NCI-H1105 (cell line): ENCODE measurements around the gene KCTD11.
A peak's percentile ranks its signal among the peaks of the same experiment; 100 is the strongest.

Source experiments
- DNase-seq: peaks from one replicate; lab custom pipeline; 2025; lab: John Stamatoyannopoulos, UW

Gene KCTD11

DNA sequence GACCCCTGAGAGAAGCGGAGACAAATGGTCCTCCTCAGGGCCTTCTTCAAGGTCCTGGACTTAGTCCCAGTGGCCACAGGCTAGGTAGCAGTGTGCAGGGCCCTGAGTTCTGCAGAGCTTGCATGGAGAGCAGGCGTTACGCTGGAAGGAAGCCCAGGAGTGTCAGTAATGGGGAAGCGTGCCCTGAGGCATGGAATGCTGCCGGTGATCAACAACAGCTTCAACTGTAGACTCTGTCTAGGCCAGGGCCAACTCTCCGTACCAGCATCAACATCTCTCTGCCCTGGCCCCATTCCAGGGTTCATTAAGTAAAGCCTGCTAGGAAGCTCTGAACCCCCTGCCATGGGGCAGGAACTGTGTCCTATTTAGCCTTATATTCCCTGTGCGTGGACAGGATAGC lies 28.4 kb downstream of the KCTD11 start:
- DNase-seq, result peak; percentile 90

DNA sequence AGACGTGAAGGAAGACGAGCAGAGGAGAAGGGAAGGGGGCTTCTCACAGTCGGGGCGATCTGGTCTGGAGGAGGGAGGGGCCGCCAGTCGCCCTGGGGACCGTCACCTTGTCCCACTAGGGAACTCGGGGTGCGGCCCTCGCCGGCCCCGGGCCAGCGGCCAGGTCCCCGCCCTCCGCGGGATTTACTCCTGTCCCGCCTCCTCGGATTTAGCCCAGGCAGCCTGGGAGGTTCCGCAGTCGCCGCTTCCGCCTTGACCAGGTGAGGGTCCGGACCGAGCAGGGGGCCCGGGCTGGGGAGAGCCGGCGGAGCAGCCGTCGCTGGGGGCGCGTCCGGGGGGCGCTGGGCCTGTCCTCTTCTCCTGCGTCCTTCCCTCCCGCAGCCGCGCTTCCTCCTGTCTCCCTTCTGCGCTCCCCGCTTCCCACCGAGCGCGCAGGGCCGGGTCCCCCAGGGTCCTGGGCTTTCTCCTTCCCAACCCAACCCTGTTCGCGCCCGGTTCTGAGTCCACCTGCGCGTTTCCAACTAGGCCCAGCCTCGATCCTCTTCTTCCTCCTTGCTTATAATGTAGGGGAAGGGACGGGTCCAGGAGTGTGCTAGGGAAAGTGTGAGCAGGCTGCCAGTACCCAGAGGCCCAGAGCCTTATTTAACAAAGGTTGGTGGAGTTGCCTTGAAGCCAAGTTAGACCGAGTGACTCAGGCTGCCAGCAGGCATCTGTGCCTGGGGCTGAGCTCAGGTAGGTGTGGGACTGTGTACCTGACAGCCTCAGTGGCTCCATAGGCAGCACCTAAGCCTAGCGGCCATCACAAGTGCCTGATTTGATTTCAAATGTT lies 29.1 kb downstream of the KCTD11 start, which contains the start of gene TNK1:
TNK1 (plus strand) TSS at position 235 of the 829 bp plus-strand sequence. CDS start 1,838 bp downstream, outside the sequence.
- peak; percentile 2 for DNase-seq

GRCh38 chr17:7382901-7383300 lies 30.9 kb downstream of the KCTD11 start:
- no peak for DNase-seq

- DNase-seq, result no peak
These were observed 31.4 kb downstream of the KCTD11 start for GRCh38 chr17:7383371-7383741.

DNA sequence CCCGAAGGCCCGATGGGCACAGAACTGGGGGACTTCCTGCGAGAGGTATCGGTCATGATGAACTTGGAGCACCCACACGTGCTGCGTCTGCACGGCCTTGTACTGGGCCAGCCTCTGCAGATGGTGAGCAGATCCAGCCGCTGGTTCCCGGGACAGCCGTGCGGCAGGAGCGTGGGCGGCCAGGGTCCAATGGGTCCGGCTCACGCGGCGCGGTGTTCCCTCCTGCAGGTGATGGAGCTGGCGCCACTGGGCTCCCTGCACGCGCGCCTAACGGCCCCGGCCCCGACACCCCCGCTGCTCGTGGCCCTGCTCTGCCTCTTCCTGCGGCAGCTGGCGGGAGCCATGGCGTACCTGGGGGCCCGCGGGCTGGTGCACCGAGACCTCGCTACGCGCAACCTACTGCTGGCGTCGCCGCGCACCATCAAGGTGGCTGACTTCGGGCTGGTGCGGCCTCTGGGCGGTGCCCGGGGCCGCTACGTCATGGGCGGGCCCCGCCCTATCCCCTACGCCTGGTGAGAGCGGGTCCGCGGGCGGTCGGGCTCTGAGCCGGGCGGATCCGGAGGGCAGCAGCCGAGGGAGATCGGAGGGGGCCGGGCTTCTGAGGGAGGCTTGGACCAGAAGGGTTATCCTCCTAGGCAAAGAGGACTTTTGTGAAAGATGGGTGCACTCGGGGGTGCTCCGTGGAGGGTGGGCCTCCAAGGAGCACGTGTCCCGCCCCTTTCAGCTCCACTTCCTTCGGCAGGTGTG lies 32.0 kb downstream of the KCTD11 start:
- DNase-seq, result no peak

GRCh38 chr17:7384489-7385081 lies 32.6 kb downstream of the KCTD11 start:
- DNase-seq, result no peak

DNA sequence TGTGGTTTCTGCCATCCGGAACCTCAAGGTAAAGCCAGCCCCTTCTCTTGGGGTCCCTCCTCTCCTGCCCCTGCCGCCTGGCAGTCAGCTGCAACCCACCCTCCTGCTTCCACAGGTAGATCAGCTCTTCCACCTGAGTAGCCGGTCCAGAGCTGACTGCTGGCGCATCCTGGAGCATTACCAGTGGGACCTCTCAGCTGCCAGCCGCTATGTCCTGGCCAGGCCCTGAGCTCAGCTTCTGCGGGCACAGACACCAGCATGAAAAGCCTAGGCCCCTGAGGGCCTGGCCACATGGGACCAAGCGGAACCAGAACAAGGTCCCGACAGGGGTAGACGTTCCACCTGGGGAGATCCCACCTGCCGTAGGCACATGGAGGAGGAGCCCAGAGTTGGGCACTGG lies 36.9 kb downstream of the KCTD11 start:
- DNase-seq, result no peak

DNA sequence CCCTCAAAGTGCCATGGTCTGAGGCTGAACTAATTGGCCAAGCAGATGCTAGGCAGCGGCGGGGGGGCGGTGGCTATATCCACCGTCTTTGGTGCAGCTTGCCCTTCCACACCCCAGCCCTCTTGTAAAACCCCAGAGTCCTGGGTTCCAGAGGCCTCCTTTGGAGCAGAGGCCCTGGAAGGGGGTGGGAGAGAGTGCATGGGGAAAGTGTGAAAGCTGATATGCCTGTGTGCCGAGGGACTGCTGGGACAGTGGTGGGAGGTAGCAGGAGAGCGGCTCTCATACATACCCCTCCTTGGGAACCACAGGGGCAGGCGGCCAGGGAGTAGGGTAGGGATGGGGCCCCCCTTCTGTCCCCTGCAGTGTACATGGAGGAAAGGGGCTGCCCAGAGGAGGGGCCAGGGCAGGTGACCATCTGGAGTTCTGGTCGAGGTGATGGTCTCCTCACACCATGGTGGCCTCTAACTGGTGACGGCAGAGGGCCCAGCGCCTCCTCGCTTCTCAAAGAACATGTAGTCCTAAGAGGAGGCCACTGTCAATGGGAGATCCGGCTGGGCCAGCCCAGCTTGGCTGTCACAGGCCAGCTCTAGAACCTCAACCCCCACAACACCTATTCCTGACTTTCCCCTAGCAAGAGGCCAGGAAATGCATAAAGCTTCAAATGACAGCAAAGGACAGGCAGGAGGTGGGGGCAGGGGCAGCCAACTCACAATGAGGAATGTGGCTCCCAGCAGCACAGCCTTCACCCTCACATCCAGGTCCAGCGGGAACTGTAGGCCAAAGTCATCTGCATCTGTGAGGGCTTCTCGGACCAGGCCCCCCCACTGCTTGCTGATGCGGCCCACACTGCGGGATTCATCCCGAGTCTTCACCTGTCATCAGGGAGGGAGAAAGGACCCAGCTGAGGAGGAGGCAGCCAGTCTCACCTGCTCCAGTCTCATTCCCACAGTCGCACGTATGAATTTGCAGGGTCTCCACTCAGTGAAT lies 38.3 kb downstream of the KCTD11 start:
- DNase-seq, result no peak

DNA sequence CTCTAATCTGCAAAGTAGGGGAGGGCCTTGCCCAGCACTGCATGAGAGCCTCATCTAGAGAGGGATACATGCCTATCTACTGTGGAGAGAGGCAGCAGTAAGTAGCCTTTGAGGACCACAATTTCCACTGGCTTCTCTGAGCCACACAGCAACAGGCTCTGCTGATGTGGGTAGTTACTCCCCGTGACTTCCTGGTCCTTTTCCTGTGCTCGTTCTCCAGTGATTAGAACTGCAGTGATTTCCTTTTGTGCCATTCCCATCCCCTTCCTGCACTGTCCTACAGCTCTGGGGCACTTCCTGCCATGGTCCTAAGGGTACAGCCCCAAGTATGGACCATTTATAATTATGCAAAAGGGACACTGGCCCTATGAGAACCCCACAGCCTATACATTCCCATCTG lies 39.3 kb downstream of the KCTD11 start:
- DNase-seq, result no peak

DNA sequence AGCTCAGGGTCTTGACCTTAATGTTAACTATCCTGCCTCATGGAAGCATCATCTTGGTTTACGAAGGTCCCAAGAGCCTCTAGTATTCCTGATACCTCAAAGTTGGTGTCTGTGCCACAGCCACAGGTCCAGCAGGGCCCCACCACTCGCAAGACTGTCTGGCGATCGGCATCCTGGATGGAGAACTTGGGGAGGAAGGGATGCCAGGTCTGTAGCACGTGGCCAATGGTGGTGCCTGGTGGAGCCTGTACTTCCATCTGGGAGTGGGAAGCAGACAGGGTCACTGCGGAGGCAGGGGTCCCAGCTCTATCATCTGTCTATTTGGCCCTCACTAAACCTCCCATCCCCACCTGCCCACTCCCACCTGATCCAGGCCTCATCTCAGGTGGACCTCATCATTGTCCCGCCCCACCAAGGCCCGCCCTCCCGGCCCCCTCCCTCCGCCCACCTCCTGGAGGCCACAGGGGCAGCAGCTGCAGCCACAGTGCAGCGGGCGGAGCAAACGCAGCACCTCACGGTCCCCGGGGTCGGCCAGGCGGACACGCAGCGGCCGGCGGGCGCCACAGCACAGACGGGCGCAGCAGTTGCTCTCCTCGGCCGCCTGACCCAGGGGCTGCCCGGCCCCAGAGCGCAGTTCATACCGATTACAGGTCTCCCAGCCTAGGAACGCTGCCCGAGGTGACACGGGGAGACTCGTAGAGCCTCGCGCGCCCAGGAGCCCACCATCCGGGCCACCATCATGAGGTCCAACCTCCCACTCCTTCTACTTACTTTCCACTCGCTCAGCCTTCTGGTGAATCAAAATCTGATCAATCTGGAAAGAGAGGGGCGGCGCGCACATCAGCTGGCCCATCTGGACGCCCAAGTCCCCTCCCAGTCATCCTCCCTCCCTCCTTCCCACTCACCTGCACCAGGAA lies 41.0 kb downstream of the KCTD11 start:
- DNase-seq, result no peak

DNA sequence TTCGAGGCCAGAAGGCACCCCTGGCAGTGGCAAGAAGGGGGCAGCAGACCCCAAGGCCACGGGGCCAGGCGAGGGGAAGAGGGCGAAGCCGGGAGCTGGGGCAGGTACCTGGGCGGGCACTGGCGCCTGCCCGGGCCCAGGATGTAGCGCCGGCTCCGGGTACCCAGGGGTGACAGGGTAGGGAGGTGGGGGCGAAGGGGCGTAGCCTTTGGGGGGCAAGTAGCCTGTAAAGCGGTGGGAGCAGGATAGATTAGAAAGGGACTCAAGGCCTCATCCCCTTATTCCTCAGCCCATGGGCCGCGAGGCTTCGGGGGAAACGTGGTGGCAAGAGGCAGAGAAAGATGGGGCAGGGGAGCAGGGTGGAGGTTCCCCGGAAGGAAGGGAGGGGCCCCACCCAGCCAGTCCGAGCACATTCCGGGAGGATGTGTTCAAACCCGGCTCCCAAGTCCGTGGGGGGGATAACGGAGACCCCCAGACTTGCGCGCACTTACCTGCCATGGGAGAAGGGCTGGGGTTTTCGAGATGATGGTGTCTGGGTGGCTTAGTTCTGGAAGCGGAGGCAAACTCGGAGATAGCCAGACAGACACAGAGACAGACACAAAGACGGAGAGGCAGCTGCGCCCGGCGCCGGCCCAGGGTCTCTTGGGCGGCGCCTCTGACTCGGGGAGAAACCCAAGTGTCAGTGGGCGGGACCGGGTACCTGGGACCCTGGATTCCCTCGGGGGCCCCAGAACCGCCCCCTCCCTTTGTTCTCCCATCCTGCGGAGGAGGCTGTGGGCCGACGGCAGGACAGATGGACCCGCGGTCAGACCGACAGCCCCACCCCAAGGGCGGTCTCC lies 41.9 kb downstream of the KCTD11 start:
- DNase-seq, result peak; percentile 74

DNA sequence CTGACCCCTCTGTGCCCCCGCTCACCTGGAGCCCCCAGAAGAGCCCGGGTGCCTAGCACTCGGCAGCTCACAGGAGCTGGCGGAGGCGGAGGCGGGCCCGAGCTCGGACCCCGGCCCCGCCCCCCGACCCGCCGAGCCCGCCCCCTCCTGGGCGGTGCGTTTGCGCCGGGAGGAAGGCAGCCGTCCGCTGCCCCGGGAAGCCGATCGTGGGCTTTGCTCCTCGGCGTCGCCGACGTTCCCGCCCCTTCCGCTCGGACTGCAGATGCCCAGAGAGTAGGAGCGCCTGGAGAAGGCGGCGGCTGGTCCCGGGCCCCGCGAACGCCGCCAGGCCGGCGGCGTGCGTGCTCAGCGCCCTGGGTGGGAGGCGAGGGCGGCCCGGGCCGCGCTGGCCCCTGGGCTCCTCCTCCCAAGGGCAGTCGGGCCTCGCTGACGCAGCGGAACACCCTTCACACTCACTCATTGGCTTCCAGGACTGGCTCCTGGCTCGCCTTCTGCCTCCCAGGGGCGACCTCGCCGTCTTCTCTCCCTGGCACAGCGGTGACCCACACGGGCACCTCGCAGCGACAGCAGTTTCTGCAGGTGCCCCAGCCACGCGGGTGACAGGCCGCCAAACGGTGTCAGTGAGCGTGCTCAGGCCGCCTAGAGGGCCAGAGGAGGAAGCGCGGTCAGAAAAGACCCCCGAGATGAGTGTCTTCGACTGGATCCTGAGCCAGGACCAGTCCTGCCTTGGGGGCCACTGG lies 42.7 kb downstream of the KCTD11 start, which contains the start of gene PLSCR3:
PLSCR3 (minus strand) TSS at position 74 of the 740 bp plus-strand sequence. CDS start 415 bp downstream, outside the sequence.
- peak; percentile 75 for DNase-seq

GRCh38 chr17:7396147-7396546 lies 44.2 kb downstream of the KCTD11 start:
- DNase-seq, result no peak

DNA sequence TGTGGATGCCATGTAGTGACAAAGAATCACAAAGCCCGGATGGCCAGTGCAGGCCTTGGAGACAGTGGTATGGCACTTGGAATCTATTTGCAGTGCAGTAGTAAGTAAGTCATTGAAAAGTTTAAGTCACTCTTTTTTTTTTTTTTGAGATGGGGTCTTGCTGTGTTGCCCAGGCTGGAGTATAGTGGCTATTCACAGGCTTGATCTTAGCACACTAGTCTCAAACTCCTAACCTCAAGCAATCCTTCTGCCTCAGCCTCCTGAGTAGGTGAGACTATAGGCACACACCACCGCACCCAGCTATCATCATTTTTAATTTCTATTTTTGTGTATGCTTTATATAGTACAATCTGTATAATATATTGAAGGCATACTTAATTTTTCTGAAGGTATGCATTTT lies 46.6 kb downstream of the KCTD11 start:
- no peak for DNase-seq

DNA sequence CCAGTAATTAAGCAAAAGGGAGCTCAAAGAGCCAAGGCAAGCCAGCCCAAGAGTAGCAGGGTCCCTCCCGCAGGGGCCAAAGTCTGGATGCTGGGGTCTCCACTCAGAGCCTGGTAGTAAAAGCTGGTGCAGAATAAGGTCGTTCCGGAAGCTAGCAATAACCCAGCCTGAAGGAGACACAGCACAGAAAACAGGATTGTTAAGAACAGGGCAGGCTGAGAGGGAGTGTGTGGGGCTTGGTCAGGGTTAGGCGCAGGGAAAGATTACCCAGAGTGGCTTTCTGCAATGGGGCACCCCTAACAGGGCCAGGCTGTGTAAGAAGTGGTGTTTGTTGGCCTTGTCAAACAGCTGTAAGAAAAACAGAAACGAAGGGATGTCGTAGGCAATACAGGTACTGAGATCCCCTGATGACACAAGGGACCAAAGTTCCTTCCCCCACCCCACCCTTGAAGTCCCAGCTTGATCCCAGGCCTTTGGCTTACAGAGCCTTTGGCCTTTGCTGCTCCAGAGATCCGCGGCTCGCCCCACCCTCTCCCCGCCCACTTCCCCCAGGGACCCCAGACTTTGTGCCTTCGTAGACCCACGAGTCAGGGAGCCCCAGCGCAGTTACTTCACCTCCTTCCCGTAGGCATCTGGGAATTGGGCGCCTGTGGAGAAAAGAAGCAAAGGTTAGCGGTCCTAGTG lies 51.2 kb downstream of the KCTD11 start:
- DNase-seq, result peak; percentile 35

DNA sequence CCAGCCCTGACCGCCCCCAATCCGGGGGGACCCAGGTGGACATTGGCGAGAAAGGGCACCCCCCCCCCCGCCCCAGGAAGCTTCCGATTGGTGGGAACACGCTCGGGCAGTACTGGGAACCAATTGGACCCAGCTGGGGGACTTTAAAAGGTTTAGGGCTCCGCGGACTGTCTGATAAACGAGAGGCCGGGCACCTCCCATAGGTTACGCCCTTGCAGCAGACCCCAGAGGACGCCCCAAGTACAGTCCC lies 51.7 kb downstream of the KCTD11 start:
- peak; percentile 85 for DNase-seq

- DNase-seq, result peak; percentile 100
These were observed 52.2 kb downstream of the KCTD11 start, which contains the start of gene TMEM256 for GRCh38 chr17:7403977-7404736. TSS of gene TMEM256 (minus strand) at chr17:7404097. CDS start at chr17:7404084, 13 bp downstream.
